RPMI8226 (cell line): Measurements from ENCODE around the gene DACT3.
A peak's percentile ranks its signal among the peaks of the same experiment; 100 is the strongest.
"Not testable (repeated sequence)": the region's sequence is repeated elsewhere in the genome, so short reads cannot be mapped to it uniquely, and the experiment has no call there.

Experiments
- DNase-seq: peaks from one replicate; pipeline ENCODE4 v3.0.0-alpha.2; 2015

The DACT3 gene

DNA sequence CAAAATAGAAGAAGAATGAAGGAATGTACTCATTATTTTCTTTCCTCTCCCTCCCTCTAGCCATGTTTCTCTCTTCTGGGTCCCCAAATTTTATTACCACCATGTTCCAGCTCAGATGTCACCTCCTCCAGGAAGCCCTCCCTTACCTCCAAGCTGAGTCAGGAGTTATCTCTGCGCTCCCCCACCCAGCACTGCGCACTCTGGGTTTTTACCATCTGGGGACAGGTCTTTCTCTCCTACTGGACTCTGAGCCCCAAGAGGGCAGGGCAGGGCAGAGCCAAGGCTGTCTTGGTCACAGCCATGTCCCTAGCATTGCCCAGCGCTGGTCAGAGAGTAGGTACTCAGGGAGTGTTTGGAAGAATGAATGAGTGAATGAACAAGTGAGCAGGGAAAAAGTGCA, 27.9 kb downstream of the DACT3 start:
- no peak for DNase-seq

GRCh38 chr19:46631481-46631880, 29.5 kb downstream of the DACT3 start:
- no peak for DNase-seq

- DNase-seq = no peak
Measured at GRCh38 chr19:46630586-46631205, 30.3 kb downstream of the DACT3 start.

DNA sequence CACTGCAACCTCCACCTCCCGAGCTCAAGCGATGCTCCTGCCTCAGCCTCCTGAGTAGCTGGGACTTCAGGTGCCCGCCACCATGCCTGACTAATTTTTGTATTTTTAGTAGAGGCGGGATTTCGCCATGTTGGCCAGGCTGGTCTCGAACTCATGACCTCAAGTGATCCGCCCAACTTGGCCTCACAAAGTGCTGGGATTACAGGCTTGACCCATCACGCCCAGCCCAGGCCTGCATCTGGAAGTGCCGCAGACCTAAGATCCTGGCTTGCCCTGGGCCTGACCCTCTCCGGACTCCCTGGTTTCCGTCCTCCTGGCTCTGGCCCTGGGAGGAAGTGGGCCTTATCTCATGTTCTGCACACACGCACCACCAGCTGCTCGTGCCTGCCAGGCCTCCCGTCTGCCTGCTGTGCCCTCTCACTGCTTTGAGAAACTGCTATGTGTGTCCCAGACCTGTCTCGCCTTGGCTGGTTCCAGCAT, 31.4 kb downstream of the DACT3 start:
- DNase-seq = no peak

DNA sequence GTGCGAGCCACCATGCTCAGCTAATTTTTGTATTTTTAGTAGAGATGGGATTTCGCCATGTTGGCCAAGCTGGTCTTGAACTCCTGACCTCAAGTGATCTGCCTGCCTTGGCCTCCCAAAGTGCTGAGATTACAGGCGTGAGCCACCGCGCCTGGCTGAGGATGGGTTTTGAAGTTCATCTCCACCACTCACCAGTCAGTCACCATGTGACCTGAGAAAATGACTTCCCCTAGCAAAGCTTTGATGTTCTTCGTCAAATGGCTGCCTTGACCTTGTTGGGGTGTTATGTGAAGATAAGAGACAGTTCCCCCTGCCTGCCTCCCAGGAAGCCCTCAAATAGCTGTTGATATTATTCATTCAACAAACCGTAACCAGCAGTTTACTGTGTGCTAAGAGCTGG, 32.0 kb downstream of the DACT3 start:
- DNase-seq = not testable (repeated sequence)

- DNase-seq = no peak
Measured at GRCh38 chr19:46626446-46626845, 34.5 kb downstream of the DACT3 start.

GRCh38 chr19:46625731-46626130, 35.3 kb downstream of the DACT3 start:
- DNase-seq = no peak

GRCh38 chr19:46624958-46625661, 35.9 kb downstream of the DACT3 start, which contains the start of gene PTGIR:
PTGIR (minus strand) TSS chr19:46625089; CDS start chr19:46624225, 864 bp downstream.
- peak; percentile 23 for DNase-seq

DNA sequence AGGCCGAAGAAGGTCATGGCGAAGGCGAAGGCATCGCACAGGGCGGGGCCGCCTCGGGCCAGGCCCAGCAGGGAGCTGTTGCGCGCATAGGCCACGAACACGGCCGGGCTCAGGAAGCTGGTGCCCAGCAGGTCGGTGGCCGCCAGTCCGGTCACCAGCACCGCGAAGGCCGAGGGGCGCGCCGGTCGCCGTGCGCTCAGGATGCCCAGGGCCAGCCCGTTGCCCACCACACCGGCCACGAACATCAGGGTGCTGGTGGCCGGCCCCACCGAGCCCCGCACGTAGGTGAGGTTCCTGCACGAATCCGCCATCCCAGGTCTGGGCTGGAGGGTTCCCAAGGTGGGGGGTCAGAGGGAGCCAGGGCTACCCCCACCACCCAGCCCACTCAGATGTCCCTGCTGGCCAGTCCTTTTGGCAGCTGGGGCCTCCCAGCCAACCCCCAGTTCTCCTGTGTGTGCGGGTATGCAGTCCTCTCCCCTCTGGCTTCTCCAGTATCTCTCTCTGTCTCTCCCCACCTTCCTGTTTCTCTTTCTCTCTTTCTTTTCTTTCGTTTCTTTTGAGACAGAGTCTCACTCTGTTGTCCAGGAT, 37.0 kb downstream of the DACT3 start:
- DNase-seq = no peak

- no peak for DNase-seq
Measured at GRCh38 chr19:46622118-46622446, 38.9 kb downstream of the DACT3 start.

DNA sequence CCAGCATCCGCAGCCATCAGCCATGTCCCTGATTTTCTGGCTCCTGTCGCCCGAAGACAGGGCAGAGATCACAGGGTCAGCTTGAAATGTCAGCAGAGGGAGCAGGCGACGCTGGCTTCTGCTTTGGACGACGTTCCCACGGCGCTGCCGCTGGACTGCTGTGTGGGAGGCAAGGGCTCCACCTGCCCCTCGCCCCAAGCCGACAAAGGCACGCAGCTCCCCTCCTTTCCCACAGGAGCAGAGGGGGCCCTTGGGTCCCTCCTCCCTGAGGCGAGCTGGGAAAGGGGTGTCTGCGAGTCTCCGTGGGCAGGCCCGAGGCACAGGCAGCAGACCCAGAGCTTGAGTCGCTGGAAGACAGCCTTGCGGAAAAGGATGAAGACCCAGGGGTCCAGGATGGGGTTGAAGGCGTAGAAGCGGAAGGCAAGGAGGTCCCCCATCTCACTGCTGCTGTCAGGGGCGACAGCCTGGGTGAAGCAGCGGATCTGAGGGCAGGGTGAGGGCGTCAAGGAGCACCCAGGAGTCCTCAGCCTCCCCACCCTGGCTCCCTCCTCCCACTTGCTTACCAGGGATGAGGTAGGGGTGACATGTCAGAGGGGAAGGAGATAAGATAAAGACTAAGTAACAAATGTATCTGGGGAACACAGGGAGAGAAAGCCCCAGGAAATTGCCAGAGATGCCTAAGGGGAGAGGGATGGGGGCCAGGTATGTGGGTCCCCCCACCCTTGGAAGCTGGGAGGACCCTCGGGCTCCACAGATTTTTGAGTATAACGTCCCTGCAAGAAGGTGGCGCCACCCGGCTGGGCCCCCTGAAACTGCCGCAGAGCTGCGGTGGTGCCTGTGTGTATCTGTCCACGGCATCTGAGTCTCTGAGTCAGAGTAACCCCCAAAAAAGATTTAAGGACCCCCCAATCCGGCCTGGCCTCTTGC, 39.5 kb downstream of the DACT3 start:
- DNase-seq = no peak

DNA sequence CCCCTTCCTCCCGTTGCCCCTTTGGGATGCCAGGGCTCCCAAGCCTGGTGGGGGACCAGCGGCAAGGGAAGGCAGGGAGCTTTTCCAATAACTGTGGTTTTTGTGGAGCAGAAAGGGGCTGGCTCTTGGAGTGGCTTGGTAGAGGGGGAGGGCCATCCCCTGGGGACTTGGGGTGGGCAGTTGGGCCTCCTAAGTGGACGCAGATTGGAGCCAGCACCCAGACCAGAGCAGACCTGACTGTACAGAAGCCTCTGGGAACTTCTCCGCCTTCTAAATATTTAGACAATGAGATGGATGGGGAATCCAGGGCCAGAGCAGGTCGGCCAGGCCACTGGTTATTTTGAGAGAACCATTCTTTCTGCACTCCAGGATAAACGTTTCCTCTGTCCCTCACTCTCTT, 40.3 kb downstream of the DACT3 start:
- DNase-seq = no peak

GRCh38 chr19:46620267-46620666, 40.7 kb downstream of the DACT3 start:
- no peak for DNase-seq

DNA sequence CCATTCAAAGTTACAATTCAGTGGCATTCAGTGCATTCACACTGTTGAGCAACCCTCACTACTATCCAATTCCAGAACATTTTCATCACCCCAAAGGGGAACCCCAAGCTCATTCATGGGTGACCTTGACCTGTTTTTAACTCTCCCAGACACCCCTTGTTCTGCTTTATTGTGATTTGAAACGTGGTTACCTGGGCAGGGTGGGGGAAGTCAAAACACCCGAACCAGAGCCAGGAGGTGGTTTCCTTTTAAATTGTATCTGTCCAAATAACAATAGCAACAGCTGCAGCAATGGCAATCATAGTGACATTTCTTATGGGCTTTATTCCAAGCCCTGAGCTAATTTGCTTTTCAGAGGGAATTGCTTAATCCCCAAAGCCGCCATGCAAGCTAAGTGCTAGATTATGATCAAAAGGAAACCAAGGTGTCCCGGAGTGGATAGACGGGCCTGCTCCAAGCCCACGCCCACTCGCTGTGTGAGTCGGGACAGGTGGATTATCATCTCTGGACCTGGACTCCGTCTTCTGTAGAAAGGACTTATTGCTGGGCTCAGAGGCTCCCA, 42.2 kb downstream of the DACT3 start:
- no peak for DNase-seq

- DNase-seq = no peak
Measured at GRCh38 chr19:46617601-46618000, 43.4 kb downstream of the DACT3 start.

GRCh38 chr19:46616631-46617322, 44.2 kb downstream of the DACT3 start:
- peak; percentile 71 for DNase-seq

- no peak for DNase-seq
Measured at GRCh38 chr19:46615966-46616365, 45.0 kb downstream of the DACT3 start.

- DNase-seq = peak; percentile 61
Measured at GRCh38 chr19:46614114-46614722, 46.8 kb downstream of the DACT3 start.

- no peak for DNase-seq
Measured at GRCh38 chr19:46613525-46613924, 47.5 kb downstream of the DACT3 start.

DNA sequence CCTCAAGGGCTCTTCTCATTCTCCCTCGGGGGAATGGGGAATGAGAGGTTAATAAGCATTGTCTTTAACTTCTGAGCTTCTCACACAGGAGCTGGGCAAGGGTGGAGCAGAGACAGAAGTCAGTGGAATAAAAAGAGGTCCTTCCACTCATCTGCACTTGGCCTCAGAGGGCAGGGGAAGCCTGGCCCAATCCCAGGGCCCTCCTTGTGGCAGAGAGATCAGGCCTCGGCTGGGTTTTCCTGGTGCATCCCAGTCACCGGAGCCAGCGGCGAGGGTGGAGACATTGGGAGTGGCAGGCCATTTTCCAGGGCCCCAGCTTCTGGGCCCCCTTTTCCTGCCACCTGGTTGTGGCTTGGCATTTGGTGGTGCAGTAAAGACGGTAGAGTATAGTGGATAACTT, 49.2 kb downstream of the DACT3 start:
- no peak for DNase-seq

GRCh38 chr19:46610851-46611770, 49.9 kb downstream of the DACT3 start:
- peak; percentile 50 for DNase-seq
